B cell (primary cell): ENCODE measurements around the gene ATG7.

Experiments used
- CTCF ChIP-seq: fragments of 200-600 bp; IDR thresholded peaks from one replicate; pipeline ENCODE4 v1.8.0; 2022; ENCODE audit warnings: antibody characterized with exemption, mild to moderate bottlenecking
- EZH2 ChIP-seq: IDR thresholded peaks from 2 replicates; pipeline ENCODE4 v1.6.1; 2012; ENCODE audit warnings: borderline replicate concordance, low read depth, mild to moderate bottlenecking, moderate library complexity, low read length; ENCODE audit not compliant: insufficient read depth, poor library complexity, severe bottlenecking

- TF ChIP-seq CTCF (no peak), EZH2 (no peak)
These were observed 57.6 kb downstream of the ATG7 start for GRCh38 chr3:11329777-11330176.
